ENCODE measurements around the gene TSSK3. TPM values are rescaled to one million over a fixed set of nuclear protein-coding genes. Genes with fewer than 3 reads are reported as not detected.
A peak's percentile ranks its signal among the peaks of the same experiment; 100 is the strongest.

The TSSK3 gene
- total and polyA plus RNA-seq, 9 of the 15 experiments (the other 6 are each of a cell fraction or from before 2014, with no cell fraction given) = 0.27 to 2.8 (median 1.9) TPM

DNA sequence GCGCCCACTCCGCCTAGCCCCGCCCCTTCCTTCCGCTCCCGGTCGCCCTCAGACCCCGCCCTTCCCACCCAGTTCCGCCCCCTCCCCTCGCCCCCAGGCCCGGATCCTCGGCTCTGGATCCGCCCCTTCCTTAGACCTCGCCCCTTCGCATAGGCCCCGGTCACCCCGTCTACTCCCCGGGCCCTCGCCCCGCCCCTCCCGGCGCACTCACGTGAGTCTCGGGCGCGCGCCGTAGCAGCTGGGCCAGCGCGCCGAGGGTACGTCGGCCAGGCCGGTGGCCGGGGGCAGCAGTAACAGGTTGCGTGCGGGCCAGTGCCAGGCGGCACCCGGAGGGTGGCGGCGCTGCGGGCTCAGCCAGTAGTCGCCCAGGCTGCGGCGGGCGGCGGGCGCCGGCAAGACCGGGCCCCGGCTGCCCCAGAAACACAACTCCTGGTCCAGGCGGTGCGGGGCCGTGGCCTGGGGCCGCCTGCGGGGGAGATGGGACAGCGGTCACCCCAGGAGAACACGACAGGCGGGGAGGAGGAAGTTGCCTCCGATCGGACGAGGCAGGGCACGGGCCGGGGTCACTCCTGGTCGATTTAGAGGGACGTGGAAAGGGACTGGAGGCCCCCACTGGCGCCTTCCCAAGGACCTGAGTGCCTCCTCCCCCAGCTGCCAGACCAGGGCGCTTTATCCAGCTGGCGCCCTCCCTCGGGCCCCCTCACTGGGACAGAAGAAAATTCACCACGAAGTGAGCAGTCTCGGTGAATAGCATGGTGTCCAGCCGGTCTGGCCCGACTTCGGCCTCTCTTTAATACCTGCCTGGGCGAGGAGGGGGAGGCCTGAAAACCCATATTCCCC lies 10.7 kb upstream of the TSSK3 start (continued):
- TF ChIP-seq DACH1 (IDR thresholded peaks at IDR 0.05; ENCODE audit: partially characterized antibody) = peak; percentile 53
- no peak for TF ChIP-seq STAT6 (CRISPR knock-in tag; IDR thresholded peaks at IDR 0.05)
- TF ChIP-seq, protein P1, sequence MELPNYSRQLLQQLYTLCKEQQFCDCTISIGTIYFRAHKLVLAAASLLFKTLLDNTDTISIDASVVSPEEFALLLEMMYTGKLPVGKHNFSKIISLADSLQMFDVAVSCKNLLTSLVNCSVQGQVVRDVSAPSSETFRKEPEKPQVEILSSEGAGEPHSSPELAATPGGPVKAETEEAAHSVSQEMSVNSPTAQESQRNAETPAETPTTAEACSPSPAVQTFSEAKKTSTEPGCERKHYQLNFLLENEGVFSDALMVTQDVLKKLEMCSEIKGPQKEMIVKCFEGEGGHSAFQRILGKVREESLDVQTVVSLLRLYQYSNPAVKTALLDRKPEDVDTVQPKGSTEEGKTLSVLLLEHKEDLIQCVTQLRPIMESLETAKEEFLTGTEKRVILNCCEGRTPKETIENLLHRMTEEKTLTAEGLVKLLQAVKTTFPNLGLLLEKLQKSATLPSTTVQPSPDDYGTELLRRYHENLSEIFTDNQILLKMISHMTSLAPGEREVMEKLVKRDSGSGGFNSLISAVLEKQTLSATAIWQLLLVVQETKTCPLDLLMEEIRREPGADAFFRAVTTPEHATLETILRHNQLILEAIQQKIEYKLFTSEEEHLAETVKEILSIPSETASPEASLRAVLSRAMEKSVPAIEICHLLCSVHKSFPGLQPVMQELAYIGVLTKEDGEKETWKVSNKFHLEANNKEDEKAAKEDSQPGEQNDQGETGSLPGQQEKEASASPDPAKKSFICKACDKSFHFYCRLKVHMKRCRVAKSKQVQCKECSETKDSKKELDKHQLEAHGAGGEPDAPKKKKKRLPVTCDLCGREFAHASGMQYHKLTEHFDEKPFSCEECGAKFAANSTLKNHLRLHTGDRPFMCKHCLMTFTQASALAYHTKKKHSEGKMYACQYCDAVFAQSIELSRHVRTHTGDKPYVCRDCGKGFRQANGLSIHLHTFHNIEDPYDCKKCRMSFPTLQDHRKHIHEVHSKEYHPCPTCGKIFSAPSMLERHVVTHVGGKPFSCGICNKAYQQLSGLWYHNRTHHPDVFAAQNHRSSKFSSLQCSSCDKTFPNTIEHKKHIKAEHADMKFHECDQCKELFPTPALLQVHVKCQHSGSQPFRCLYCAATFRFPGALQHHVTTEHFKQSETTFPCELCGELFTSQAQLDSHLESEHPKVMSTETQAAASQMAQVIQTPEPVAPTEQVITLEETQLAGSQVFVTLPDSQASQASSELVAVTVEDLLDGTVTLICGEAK (IDR thresholded peaks at IDR 0.05) = 0 out of 2 replicates have a peak, but pooled peaks have one; percentile 20
- TF ChIP-seq, protein P1 (CRISPR knock-in tag; IDR thresholded peaks at IDR 0.05) = no peak
- no peak for TF ChIP-seq ZNF277 (CRISPR knock-in tag; IDR thresholded peaks at IDR 0.05; ENCODE audit: borderline replicate concordance)
- peak; percentile 51; the same call in 1 of the 2 replicates for TF ChIP-seq SUPT5H (IDR thresholded peaks at IDR 0.05)
- 0 out of 2 replicates have a peak, but pooled peaks have one; percentile 20 for TF ChIP-seq SPI1 (IDR thresholded peaks at IDR 0.05; ENCODE audit: borderline replicate concordance, low read depth, low read length)
- TF ChIP-seq NCOA4 (IDR thresholded peaks at IDR 0.05; ENCODE audit: partially characterized antibody) = no peak
- peak; percentile 73 for TF ChIP-seq POLR2H (tag; IDR thresholded peaks at IDR 0.05; ENCODE audit: low read depth)
